Islet precursor cell (in vitro differentiated cells): ENCODE results near the gene MBD5.
"Not testable (repeated sequence)": the region's sequence is repeated elsewhere in the genome, so short reads cannot be mapped to it uniquely, and the experiment has no call there.

Experiments used
- DNase-seq: peaks from one replicate; pipeline ENCODE4 v3.0.0-alpha.2; 2018

Gene MBD5

GRCh38 chr2:148021059-148021861, at the start of gene MBD5:
Gene MBD5 (plus strand): TSS chr2:148021091.
- DNase-seq: peak; percentile 86

GRCh38 chr2:147976102-147976501, 44.8 kb upstream of the MBD5 start:
- no peak for DNase-seq

- DNase-seq: no peak
These were observed 43.2 kb upstream of the MBD5 start for GRCh38 chr2:147977679-147978078.

DNA sequence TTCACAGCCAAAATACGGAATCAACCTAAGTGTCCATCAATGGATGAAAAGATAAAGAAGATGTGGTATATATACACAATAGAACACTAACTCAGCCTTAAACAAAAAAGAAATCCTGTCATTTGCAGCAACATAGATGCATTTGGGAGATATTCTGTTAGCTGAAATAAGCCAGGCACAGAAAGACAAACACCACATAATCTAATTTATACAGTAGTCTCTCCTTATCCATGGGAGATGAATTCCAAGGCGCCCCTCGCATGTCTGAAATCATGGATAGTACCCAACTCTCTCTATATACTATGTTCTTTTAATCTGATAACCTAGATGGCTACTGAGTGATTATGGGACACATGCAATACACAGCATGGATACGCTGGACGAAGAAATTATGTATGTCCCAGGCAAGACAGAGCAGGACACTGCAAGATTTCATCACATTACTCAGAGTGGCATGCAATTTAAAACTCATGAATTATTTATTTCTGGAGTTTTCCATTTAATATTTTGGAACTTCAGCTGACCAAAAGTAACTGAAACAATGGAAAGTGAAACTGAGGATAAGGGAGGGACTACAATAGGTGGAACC, 39.9 kb upstream of the MBD5 start:
- no peak for DNase-seq

GRCh38 chr2:147989102-147989501, 31.8 kb upstream of the MBD5 start:
- no peak for DNase-seq

GRCh38 chr2:147989809-147990403, 31.0 kb upstream of the MBD5 start:
- DNase-seq: no peak

- not testable (repeated sequence) for DNase-seq
These were observed 25.9 kb upstream of the MBD5 start for GRCh38 chr2:147994965-147995364.

DNA sequence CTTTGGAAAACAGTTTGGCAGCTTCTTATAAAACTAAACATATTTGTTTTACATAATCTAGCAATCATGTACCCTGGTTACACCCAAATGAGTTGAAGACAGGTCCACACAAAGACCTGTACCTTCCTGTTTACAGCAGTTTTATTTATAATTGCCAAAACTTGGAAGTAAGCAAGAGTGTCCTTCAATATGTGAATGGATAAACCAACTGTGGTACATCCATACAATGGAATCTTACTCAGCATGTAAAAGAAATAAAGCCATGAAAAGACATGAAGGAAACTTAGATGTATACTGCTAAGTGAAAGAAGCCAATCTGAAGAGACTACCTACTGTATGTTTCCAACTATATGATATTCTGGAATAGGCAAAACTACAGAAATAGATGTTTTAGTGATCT, 24.1 kb upstream of the MBD5 start:
- DNase-seq: no peak

DNA sequence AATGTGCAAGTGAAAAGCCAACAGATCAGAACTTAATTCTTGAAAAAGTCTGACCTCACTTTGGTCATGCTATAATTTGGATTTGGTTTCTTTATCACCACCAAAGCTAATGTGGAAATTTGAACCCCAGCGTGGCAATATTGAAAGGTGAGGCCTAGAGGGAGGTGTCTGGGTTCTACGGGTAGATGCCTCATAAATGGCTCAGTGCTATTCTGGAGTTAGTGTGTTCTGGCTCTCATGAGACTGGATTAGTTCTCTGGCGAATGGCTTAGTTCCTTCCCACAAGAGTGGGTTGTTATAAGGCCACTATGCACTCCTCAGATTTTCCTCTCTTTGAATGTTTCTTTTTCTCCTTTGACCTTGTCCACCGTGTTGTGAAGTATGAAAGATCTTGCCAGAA, 22.7 kb upstream of the MBD5 start:
- DNase-seq: no peak

DNA sequence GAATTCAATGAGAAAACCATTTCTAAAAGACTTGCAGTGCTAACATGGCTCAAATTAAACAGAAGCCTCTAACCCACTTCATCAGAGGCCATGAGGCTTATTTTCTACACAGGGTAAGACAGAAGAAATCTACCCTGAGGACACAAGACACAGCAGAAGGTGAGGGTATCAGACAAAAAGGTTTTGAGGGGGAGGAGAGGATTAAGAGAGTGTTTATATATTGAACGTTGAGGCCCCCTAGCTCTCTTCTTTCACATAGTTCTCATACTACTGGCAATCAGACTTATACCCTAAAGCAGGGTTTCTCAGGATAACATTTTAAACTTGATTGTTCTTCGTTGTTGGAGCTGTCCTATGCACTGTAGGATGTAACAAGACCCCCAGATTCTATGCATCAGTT, 21.8 kb upstream of the MBD5 start:
- DNase-seq: no peak

GRCh38 chr2:148000095-148000494, 20.8 kb upstream of the MBD5 start:
- DNase-seq: no peak

- not testable (repeated sequence) for DNase-seq
These were observed 18.5 kb upstream of the MBD5 start for GRCh38 chr2:148002420-148002819.

GRCh38 chr2:148006249-148007007, 14.5 kb upstream of the MBD5 start:
- no peak for DNase-seq

GRCh38 chr2:148007219-148007900, 13.5 kb upstream of the MBD5 start:
- DNase-seq: no peak

DNA sequence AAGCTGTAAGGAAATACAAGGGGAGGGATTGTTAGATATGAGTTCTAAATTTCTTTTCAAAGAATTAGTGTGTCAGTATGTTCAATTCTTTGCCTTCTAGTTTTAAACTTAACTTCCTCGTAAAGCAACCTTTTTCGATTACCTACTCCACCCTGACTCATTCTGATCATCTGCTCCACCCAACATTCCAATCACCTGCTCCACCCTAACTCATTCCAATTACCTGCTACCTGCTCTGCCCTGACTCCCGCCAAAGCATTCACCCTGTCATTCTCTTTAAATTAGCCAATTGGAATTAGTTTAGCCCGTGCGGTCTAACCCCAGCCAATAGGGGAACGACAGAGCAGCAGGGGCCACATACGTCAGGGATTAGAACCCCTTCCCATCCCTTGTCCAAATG, 12.5 kb upstream of the MBD5 start:
- DNase-seq: not testable (repeated sequence)

DNA sequence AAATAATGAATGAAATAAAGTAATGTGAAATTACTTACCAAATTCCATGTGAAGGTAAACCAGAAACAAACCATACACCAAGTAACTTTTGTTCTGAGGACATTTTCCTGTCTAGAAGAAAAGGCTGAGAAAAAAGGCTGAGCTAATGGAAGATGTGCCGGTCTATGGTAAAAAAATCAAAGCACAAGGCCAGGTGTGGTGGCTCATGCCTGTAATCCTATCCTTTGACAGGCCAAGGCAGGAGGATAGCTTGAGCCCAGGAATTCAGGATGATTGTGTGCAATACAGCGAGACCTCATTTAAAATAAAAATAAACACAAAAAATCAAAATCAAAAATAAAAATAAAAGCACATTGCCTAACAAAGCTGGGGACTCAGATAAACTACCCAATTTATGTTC, 7.0 kb upstream of the MBD5 start:
- no peak for DNase-seq

GRCh38 chr2:148014616-148015015, 6.3 kb upstream of the MBD5 start:
- DNase-seq: no peak

GRCh38 chr2:148020111-148021058, 506 bp upstream of the MBD5 start, which contains the start of gene ORC4:
Gene ORC4 (minus strand): TSS chr2:148020737. CDS start chr2:147975958, 44,779 bp downstream.
- peak; percentile 99 for DNase-seq

- no peak for DNase-seq
These were observed 995 bp downstream of the MBD5 start for GRCh38 chr2:148021886-148022285.

DNA sequence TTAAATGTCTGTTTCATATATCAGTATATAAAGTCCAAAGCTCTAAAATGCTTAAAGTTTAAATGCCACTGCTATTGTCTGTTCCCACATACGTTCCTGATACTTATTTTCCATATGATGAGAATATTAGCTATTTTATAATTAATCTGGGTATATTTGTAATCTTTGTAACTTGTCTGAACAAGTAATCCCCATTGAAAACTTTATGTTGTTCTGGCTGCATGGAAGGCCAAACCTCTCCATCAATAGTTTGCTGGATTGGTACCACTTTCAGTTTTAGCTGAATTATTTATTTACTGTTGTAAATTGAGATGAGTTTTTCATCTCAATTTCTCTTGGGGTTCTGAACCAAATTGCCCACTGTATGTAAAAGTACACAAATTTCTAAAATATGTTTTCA, 1.5 kb downstream of the MBD5 start:
- no peak for DNase-seq

GRCh38 chr2:148022882-148023281, 2.0 kb downstream of the MBD5 start:
- DNase-seq: no peak

GRCh38 chr2:148023861-148024260, 3.0 kb downstream of the MBD5 start:
- no peak for DNase-seq
